ENCODE data around the gene TMEFF1.
"Not testable (repeated sequence)": the region's sequence is repeated elsewhere in the genome, so short reads cannot be mapped to it uniquely, and the experiment has no call there.

Gene TMEFF1, protein sequence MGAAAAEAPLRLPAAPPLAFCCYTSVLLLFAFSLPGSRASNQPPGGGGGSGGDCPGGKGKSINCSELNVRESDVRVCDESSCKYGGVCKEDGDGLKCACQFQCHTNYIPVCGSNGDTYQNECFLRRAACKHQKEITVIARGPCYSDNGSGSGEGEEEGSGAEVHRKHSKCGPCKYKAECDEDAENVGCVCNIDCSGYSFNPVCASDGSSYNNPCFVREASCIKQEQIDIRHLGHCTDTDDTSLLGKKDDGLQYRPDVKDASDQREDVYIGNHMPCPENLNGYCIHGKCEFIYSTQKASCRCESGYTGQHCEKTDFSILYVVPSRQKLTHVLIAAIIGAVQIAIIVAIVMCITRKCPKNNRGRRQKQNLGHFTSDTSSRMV
- total RNA-seq = 0 to 0.33 (median 0) reads per million in 17 experiments

DNA sequence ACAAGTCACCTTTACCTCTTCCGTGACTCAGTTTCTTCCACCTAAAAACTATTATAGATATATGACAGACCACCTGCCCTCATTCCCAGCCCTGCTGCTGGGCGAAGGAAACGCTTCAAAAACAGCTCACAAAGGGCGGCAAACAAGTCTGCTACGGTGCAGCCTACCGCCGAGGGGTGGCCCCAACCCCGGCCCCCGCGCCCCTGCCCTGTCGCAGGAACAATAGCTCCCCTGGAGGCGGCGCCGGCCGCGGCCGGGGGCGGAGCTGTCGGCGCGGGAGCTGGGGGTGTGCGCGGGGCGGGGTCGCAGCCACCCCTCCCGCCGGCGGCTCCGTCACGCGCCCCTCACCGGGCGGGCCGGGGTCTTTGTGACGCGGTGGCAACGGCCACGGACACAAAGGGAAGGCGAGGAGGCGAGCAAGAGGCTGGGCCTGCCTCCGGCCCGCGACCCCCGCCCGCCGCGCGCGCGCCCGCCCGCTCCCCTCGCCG is at the start of gene TMEFF1:
TSS of gene TMEFF1 (plus strand) at position 362 of the 488 bp plus-strand sequence. CDS start 396 bp downstream, outside the sequence.
- peak in 2 of 4 experiments; percentile 19 to 47 for DNase-seq

DNA sequence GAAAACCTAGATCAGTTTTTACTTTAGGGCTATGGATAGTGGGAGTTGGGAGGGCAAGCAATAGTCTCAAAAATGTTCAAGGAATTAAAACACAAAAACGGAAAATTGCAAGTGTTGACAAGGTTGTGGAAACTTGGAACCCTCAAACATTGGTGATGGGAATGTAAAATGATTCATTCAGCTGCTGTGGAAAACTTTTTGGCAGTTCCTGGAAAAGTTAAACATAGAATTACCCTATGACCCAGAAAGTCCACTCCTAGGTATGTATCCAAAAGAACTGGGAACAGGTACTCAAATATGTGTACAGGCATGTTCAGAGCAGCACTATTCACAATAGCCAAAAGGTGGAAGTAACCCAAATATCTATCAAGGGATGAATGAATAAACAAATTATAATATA is 47.2 kb upstream of the TMEFF1 start:
- DNase-seq = no peak

DNA sequence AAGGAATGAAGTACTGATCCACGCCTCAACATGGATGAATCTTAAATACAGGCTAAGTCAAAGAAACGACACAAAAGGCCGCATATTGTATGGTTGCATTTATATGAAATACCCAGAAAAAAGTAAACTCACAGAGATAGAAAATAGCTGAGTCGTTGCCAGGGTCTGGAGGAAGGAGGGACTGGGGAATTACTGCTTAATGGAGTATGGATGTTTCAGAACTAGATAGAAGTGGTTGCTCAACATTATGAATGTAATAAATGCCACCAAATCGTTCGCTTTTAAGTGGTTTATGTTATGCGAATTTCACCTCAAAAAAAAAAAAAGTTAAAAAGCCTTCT is 46.8 kb upstream of the TMEFF1 start:
- no peak for DNase-seq

- DNase-seq = peak; percentile 65 to 92 (median 80)
These were observed 46.2 kb upstream of the TMEFF1 start, which contains the start of gene MSANTD3 for GRCh38 chr9:100426530-100427365. Gene MSANTD3, plus strand, starts transcription at chr9:100427143. Its CDS starts 14,796 bp downstream, at chr9:100441939.

DNA sequence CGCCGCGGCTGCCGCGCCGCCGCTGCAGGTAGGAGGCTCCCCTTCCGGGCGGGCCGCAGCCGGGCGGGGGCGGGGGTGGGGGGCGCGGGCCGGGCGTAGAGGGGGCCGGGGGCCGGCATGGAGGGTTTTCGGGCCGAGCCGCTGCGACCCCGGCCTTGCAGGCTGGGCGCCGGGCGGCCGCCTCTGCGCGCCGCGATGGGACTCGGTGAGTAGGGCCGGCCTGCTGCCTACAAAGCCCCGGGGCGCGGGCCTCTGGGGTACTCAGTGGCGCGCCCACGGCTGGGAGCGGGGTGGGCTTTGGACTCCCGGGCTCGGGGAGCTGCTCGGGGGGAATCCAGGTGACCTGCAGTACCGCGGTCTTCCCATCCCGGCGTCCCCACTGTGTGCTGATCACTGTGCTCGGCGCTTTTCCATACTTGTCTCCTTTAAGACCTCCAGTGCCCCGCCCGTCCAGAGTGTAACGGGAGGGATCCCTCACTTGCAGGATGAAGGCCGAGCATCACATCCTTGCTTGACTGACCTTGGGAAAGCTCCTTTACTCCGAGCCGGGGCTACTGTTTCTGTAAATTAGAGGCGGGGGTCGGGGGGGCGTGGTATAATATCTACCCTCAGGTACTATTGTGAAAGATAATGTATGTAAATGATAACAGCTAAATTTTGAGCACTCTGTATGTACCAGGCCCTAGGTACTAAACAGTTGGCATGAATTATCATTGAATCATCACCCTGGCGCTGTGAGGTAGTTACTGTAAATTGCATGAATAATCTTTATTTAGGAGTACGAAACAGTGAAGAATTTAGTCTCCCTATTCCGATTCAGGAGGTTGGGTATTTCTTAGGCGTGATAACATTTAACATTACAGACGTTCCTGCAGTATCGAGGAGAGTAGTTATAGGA is 45.3 kb upstream of the TMEFF1 start:
- DNase-seq = peak; percentile 24 to 57 (median 42)

DNA sequence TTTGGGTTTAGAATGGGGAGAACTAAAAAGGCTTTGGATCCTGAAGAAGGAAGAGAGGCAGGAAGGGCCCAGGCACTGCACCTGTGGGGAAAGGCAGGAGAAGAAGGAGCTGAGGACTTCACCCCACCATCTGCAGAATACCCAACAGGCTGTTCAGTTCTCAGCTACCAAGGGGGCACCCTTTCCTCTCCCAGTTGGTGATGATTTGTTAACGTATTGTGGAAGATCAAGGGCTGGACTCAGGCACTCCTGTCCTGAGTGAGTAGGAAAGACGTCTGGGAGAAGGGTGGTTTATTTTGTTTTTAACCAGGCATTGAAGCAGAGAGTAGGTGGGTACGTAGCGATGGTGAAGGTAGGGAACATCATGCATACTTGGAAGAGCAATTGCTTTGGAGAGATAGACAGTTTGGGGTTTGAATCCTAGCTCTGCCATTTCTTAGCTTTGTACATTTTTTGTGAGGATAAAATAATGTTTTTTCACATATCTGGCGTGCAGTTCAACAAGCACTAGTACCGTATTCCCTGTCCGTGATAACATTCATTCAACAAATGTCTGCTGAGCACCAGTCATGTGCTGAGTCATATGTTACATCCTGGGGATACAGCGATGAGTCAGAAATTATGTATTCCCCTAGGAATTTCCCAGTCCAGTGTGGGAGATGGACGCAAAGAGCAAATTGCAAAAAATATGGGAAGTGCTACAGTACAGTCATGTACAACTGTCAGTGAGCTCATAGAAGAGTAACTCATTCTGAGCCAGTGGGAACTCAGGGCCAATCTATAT is 43.9 kb upstream of the TMEFF1 start:
- DNase-seq = peak; percentile 63 to 86 (median 72)

DNA sequence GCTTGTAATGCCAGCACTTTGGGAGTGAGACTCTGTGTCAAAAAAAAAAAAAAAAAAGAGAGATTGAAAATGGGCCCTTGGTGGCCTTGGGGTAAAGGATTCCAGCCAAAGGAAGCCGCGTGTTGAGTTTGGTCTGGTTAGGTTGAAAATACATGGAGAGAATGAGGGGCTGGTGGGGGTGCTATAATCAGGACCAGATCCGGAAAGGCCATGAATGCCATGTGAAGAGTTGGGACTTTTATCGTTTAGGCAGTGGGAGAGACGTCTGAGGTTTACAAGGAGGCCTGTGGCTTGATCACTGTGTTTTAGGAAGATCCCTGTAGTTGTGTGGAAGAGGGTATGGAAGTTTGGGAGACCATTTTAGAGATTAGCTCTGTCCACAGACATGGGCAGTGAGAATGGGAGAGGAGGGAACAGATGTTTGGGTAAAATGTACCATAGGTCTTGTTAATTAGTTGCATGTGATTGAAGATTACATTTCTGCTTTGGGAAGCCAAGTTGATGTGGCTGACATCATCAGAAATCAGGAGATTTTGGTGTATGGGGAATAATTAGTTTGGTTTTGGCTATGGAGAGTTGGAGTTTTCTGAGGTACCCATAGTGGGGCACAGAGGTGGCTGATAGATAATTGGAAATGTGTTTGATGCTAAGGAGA is 42.5 kb upstream of the TMEFF1 start:
- no peak for DNase-seq

DNA sequence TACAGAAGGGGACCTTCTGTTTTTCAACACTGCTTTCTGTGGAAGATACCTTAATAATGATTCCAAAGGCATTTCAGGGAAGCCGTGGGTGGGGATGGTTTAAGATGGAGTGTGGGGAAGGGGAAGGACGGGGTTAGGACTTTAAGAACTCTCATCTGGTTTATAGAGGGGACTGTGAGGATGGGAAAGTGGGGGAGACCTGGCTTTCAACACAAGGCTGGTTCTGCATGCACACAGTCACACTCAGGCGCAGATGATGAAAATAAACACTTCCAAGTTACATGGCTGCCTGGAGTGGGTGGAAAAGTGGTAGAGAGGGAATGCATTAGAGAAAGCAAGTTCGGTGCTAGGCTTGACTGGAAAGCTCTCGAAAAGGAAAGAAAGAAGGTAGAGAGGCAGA is 41.1 kb upstream of the TMEFF1 start:
- DNase-seq = no peak

- no peak for DNase-seq
These were observed 40.2 kb upstream of the TMEFF1 start for GRCh38 chr9:100432736-100433135.

- no peak for DNase-seq
These were observed 36.4 kb upstream of the TMEFF1 start for GRCh38 chr9:100436571-100436970.

DNA sequence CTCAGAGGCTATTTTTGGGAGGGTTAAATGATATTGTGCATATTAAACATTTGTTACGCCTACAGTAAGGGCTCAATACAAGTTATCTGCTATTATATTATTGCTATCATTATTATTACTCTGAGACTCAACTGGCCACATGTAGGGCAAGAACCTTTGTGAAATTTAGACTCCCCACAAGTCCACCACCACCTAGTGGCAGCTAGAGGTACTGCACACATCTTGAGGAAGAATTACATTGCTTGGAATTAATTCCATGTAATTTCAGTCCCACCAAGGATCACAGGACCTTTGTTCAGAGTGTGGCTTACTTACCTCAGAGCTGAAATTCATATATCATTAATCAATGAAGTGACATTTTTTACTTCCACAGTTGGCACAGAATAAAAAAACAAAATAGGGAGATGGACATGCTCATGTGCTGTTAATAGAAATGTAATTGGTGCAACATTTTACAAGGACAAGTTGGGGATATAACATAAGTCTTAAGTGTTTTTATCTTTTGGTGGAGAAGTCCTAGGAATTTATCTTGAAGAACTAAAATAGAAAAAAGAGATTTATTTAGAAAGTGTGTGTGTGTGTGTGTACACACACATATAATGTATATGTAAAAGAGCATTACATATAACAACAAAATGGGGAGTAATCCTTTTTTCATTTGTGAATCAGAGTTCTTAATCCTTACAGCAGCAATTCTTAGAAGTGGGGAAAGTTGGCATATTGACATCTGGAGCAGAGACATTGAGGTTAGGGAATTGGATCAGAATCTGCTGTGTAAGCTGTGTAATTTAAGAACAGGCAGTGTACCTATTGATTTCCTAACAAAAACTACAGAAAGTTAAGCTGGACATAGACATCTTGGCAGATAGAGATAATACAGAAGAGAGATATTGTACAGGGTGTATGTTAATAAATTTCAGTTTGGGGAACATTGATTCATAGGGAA is 34.8 kb upstream of the TMEFF1 start:
- DNase-seq = peak; percentile 77 to 89 (median 85)

GRCh38 chr9:100440071-100440470 is 32.9 kb upstream of the TMEFF1 start:
- DNase-seq = no peak

- not testable (repeated sequence) for DNase-seq
These were observed 32.5 kb upstream of the TMEFF1 start for GRCh38 chr9:100440487-100440886.

DNA sequence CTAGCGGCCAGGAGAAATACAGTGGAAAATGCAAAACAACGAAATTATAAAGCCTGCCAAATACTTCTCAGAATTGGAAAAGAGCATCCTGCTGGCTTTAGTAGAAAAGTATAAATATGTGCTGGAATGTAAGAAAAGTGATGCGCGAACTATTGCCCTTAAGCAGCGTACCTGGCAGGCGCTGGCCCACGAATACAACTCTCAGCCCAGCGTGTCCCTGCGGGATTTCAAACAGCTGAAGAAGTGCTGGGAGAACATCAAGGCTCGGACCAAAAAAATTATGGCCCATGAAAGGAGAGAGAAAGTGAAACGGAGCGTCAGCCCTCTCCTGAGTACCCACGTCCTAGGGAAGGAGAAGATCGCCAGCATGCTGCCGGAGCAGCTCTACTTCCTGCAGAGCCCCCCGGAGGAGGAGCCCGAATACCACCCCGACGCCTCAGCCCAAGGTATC is 31.0 kb upstream of the TMEFF1 start:
- DNase-seq = no peak

GRCh38 chr9:100443781-100444768 is 28.9 kb upstream of the TMEFF1 start:
- no peak for DNase-seq

DNA sequence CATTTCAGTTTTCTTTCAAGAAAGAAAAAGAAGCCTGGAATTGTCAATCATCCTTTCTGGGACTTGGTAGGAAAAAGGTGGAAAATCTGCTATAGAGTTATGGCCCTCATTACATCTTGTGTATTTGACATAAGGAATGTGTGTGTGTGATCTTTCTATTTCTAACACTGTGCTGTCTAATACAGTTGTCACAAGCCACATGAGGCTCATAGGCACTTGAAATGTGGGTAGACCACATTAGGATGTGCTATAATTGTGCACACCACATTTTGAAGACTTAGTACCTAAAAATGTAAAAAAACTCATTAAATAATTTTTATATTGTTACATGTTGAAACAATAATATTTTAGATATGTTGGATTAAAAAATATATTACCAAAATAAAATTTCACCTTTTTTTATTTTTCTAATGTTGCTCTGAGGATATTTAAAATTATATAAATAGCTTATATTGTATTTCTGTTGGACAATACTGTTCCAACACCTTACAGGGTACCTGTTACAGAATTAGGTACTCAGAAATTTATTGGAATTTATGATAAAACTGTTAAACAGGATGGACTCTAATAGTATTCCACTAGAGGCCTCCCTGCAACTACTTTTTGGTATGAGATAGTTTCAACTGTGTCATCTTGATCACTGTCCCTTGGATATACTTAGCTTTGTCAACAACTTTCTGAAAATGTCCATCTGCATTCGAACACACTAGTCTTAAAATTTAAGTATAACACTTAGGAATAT is 27.6 kb upstream of the TMEFF1 start:
- no peak for DNase-seq

GRCh38 chr9:100445903-100446549 is 26.9 kb upstream of the TMEFF1 start:
- DNase-seq = no peak

Data from suppressor macrophage (primary cell).